Measurements from ENCODE around the gene S100A10.

DNA sequence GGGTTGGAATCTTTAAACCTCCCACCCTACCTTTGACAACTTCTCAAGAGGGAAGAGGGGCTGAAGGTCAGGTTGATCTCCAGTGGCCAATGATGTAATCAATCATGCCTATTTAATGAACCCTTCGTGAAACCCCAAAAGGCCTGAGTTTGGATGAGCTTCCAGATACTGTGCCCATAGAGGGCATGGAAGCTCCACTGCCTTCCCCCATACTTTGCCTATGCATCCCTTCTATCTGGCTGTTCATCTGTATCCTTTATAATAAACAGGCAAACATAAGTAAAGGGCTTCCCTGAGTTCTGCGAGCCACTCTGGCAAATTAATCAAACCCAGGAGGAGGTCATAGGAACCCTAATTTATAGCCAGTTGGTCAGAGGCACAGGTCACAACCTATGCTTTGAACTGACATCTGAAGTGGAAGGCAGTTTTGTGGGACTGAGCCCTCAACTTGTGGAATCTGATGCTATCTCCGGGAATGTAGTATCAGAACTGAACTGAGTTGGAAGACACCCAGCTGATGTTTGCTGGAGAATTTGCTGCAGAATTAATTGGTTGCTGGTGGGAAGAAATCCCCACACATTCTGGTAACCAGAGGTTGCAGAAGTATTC, 24.8 kb downstream of the S100A10 start:
- no peak for TF ChIP-seq CTCF (IDR thresholded peaks at IDR 0.05)
- TF ChIP-seq POLR2A (IDR thresholded peaks at IDR 0.05), result no peak

Data from thyroid gland (tissue), 4 donors.